Activated T-cell treated with anti-CD3 and anti-CD28 coated beads, Interleukin-2, amount 50 U/mL, for 24 hours (primary cell): ENCODE measurements around the gene PTPRS.
A peak's percentile ranks its signal among the peaks of the same experiment; 100 is the strongest.
"Not testable (repeated sequence)": the region's sequence is repeated elsewhere in the genome, so short reads cannot be mapped to it uniquely, and the experiment has no call there.

Source experiments
- DNase-seq: peaks from one replicate; pipeline ENCODE4 v3.0.0-alpha.2; 2020
- H3K27ac Mint-ChIP-seq: 2 replicates; pipeline ENCODE4 v1.8.0; 2020; ENCODE audit warnings: mild to moderate bottlenecking, mixed read lengths
- H3K27me3 Mint-ChIP-seq: 2 replicates; pipeline ENCODE4 v1.8.0; 2020; ENCODE audit warnings: mixed read lengths
- H3K36me3 Mint-ChIP-seq: 2 replicates; pipeline ENCODE4 v1.8.0; 2020; ENCODE audit warnings: low read depth, mixed read lengths
- H3K4me1 Mint-ChIP-seq: 2 replicates; pipeline ENCODE4 v1.8.0; 2020; ENCODE audit warnings: low read depth, mixed read lengths
- H3K4me3 Mint-ChIP-seq: 2 replicates; pipeline ENCODE4 v1.8.0; 2020; ENCODE audit warnings: mild to moderate bottlenecking, moderate library complexity, mixed read lengths
- H3K9me3 Mint-ChIP-seq: 2 replicates; pipeline ENCODE4 v1.8.0; 2020; ENCODE audit warnings: mixed read lengths

Gene PTPRS

DNA sequence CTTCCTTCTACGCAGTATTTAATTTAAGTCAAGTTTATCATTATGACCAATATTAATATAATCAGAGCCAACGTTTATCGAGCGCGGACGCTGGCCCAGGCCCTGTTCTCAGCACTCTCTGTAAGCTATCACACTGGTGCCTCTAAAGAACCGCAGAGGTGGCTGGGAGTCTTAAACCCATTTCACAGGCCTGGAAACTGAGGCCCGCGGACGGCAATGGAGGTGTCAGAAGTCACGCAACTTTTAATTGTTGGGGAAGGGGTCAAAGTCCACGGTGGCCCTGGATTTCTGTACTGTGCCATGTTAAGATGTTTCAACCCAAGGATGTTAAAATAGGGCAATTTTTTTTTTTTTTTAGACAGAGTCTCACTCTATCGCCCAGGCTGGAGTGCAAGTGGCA, 8.8 kb downstream of the PTPRS start:
- no peak for DNase-seq
- peaks cover 13% of the 10 kb centered on the region for H3K4me1 Mint-ChIP-seq
- peaks cover 67% of the 10 kb centered on the region for H3K27me3 Mint-ChIP-seq
- no peaks in the 10 kb centered on the region for H3K9me3 Mint-ChIP-seq
- H3K27ac Mint-ChIP-seq, result no peak overlapping the region
- no peaks in the 10 kb centered on the region for H3K36me3 Mint-ChIP-seq
- H3K4me3 Mint-ChIP-seq, result no peak overlapping the region

DNA sequence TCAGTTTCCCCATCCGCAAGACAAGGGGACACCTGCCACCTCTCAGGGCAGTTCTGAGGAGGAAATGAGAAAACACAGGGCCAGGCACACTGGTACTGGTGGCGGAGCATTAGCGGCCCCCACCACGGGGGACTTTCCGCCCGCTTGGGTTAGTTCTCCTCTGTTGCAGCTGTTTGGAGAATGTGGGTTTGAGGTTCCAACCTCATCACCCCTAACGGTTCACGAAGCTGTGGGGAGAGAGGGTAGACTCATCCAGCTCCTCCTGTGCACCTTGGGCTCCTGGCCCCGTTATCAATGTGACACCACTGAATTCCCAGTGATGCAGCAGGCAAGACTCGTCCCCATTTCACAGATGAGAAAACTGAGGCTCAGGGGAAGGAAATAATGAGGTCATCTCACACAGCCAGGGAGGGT, 10.3 kb downstream of the PTPRS start:
- H3K27ac Mint-ChIP-seq, result no peak overlapping the region
- peaks cover 59% of the 10 kb centered on the region for H3K27me3 Mint-ChIP-seq
- no peak for DNase-seq
- peaks cover 2% of the 10 kb centered on the region for H3K4me1 Mint-ChIP-seq
- no peaks in the 10 kb centered on the region for H3K9me3 Mint-ChIP-seq
- no peaks in the 10 kb centered on the region for H3K36me3 Mint-ChIP-seq
- no peak overlapping the region for H3K4me3 Mint-ChIP-seq

DNA sequence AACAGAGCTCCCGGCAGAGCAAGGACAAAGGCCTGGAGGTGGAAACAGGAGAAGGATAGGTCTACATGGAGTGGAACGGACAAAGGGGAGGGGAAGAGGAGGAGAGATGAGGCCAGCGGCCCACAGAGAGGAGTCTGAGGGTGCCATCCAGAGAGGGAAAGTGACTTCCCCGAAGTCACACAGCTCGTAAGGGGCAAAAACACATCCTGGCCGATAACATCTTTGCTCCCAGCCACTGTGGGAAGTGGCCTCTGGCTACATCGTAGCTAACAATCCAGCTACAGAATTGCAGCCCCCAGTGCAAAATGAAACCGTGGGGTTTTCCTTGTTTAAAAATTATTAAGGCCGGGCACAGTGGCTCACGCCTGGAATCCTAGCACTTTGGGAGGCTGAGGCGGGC, 11.5 kb downstream of the PTPRS start:
- Mint-ChIP-seq H3K27ac (no peak overlapping the region), H3K4me3 (no peak overlapping the region), H3K27me3 (peaks cover 53% of the 10 kb centered on the region)

DNA sequence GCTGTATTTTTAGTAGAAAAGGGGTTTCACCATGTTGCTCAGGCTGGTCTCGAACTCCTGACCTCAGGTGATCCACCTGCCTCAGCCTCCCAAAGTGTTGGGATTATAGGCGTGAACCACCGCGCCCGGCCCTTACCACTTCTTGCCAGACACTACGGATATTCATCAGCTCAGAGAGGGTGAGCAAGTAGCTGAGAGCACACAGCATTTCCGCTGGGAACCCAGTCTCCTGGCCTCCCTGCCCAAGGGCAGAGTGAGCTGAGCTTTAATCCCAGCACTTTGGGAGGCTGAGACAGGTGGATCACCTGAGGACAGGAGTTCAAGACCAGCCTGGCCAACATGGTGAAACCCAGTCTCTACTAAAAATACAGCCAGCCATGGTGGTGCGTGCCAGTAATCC, 12.2 kb downstream of the PTPRS start:
- not testable (repeated sequence) for DNase-seq, H3K36me3 Mint-ChIP-seq, H3K4me1 Mint-ChIP-seq, H3K27ac Mint-ChIP-seq, H3K4me3 Mint-ChIP-seq, H3K9me3 Mint-ChIP-seq
- H3K27me3 Mint-ChIP-seq, result peaks cover 50% of the 10 kb centered on the region

More for the DNA sequence above, 11.5 kb downstream of the PTPRS start:
- no peaks in the 10 kb centered on the region for H3K36me3 Mint-ChIP-seq
- H3K9me3 Mint-ChIP-seq, result peaks cover 4% of the 10 kb centered on the region
- DNase-seq, result no peak
- no peaks in the 10 kb centered on the region for H3K4me1 Mint-ChIP-seq

DNA sequence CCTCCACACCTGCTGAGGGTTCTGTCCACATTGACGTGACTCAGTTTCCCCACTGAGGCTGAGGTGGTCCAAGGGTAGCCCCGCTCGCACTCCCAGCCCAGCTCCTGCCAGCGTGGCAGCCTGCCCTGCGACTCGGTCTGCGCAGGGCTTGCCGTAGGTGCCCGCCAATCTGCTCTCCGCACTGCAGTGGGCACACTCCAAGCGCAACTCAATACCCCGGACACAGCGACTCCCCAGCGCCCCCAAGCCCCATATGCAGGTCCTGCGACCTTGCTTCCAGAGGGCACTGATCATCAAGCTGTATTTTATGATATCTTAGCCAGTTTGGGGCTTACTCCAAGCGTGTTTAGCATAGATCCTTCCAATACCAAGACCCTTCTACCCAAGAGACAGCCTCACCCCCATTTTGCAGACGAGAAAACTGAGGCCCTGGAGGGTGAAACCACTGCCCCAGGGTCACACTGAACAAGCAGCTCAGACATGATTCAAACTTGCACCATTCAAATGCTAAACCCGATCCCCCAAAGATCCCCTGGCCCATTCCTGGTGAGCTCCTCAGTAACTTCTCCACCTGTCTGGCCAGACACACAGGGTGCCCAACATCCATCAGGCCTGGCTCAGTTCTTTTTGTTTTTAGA, 13.5 kb downstream of the PTPRS start:
- Mint-ChIP-seq H3K27me3 (peaks cover 49% of the 10 kb centered on the region), H3K4me3 (no peak overlapping the region), H3K9me3 (peaks cover 4% of the 10 kb centered on the region), H3K4me1 (peaks cover 2% of the 10 kb centered on the region), H3K36me3 (no peaks in the 10 kb centered on the region), H3K27ac (no peak overlapping the region)
- DNase-seq, result no peak

DNA sequence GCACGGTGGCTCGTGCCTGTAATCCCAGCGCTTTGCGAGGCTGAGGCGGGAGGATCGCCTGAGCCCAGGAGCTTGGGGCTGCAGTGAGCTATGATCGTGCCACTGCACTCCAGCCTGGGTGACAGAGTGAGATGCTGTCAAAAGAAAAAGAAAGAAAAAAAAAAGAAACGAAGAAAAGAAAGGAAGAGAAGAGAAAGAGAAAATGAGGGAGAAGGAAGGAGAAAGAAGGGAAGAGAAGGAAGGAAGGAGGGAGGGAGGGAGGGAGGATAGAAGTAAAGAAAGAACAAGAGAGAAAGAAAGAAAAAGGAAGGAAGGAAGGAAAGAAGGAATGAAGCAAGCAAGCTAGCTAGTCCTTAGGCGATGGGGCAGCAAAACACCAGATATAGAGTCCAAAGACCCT, 14.1 kb downstream of the PTPRS start:
- Mint-ChIP-seq H3K4me3 (no peak overlapping the region), H3K27ac (no peak overlapping the region), H3K9me3 (peaks cover 4% of the 10 kb centered on the region), H3K27me3 (peaks cover 49% of the 10 kb centered on the region), H3K36me3 (no peaks in the 10 kb centered on the region), H3K4me1 (peaks cover 7% of the 10 kb centered on the region)
- no peak for DNase-seq

DNA sequence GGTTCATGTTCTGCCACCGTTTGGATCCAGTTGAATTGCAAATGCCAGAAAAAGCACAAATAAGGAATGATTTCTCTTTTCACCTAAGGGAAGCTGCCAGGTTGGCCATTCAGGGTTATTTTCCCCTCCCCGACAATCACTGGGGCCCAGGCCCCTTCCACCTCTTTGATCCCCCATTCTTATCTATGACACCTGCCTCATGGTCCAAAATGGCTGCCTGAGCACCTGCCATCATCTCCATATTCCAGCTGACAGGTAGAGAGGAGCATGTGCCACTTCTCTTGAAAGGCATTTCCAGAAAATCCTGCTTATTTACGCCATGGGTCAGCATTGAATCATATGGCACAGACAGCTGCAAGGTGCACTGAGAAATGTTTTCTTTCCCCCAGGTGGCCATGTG, 15.7 kb downstream of the PTPRS start:
- H3K27ac Mint-ChIP-seq, result no peak overlapping the region
- DNase-seq, result no peak
- H3K4me1 Mint-ChIP-seq, result peaks cover 10% of the 10 kb centered on the region
- peaks cover 4% of the 10 kb centered on the region for H3K9me3 Mint-ChIP-seq
- H3K36me3 Mint-ChIP-seq, result no peaks in the 10 kb centered on the region
- H3K27me3 Mint-ChIP-seq, result peaks cover 48% of the 10 kb centered on the region
- no peak overlapping the region for H3K4me3 Mint-ChIP-seq

DNA sequence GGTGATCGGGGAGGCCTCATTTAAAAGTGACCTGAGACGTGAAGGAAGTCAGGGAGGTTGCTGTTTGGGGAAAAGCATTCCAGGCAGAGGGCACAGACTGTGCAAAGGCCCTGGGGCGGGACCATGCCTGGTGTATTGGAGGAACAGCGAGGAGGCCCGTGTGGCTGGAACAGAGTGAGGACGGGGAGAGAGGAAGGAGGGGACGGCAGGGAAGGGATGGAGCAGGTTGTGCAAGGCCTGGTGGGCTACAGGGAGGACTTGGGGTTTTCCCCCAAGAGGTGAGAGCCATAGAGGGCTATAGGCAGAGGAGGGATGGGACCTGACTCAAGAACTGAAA, 17.2 kb downstream of the PTPRS start:
- H3K27ac Mint-ChIP-seq, result no peak overlapping the region
- H3K4me1 Mint-ChIP-seq, result peaks cover 10% of the 10 kb centered on the region
- no peaks in the 10 kb centered on the region for H3K36me3 Mint-ChIP-seq
- H3K9me3 Mint-ChIP-seq, result peaks cover 4% of the 10 kb centered on the region
- peaks cover 40% of the 10 kb centered on the region for H3K27me3 Mint-ChIP-seq
- no peak for DNase-seq
- no peak overlapping the region for H3K4me3 Mint-ChIP-seq

DNA sequence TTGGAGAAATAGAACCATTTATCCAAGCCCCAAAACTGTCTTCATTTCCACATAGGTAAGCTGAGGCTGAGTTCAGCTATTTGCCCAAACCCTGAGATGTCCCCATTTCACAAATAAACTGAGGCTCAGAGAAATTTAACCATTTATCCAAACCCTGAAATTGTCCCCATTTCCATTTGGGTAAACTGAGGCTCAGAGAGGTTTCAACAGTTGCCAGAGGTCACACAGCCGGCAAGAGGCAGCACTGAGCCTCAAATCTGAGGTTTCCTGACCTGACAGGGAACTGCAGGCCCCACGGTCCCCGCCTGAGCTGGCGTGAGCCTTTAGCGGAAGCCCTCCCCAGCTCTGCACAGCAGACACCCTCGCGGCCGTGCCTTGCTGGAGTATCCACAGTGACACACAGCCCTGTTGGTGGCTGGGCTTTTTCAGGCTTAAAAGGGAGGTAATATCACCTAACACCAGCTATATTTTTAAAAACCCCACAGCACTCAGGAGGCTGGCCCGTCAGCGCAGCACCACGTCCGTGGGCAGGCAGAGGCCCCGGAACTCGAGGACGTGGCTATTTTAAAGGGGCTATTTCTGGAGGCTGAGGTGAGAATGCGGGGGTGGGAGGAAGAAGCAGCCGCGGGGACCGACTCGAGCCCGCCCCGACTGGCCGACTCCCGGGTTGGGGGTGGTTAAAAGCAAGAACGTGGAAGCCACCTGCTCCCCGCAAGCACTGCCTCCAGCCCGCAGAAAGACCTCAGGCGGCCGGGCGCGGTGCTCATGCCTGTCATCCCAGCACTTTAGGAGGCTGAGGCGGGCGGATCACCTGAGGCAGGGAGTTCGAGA, 18.5 kb downstream of the PTPRS start:
- no peak overlapping the region for H3K4me3 Mint-ChIP-seq

DNA sequence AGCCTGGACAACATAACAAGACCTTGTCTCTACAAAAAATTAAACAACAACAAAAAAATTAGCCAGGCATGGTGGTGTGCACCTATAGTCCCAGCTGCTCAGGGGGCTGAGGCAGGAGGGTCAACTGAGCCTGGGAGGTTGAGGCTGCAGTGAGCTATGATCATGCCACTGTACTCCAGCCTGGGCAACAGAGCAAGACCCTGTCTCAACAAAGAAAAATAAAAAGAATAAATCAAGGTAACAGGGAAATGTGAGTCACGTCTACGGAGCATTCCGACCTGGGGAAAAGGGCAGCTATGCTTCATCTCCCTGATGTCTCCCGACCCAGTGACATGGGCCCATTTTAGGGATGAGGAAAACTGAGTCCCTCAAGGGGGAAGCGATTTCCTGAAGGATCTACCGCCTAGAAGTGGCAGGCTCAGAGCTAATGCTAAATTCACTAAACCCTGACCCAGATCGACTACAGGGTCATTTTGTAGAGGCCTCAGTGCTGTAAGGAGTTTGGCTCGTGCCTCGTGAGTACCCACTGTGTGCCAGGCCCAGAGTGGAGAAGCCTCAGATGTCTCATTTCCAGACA, 19.5 kb downstream of the PTPRS start:
- H3K4me3 Mint-ChIP-seq, result no peak overlapping the region
- H3K9me3 Mint-ChIP-seq, result peaks cover 4% of the 10 kb centered on the region
- no peaks in the 10 kb centered on the region for H3K36me3 Mint-ChIP-seq
- peaks cover 10% of the 10 kb centered on the region for H3K4me1 Mint-ChIP-seq
- peaks cover 34% of the 10 kb centered on the region for H3K27me3 Mint-ChIP-seq
- no peak for DNase-seq
- no peak overlapping the region for H3K27ac Mint-ChIP-seq

More for the DNA sequence above, 18.5 kb downstream of the PTPRS start:
- H3K4me1 Mint-ChIP-seq, result peaks cover 10% of the 10 kb centered on the region
- no peaks in the 10 kb centered on the region for H3K36me3 Mint-ChIP-seq
- no peak overlapping the region for H3K27ac Mint-ChIP-seq
- DNase-seq, result peak; percentile 42
- H3K27me3 Mint-ChIP-seq, result peaks cover 35% of the 10 kb centered on the region
- H3K9me3 Mint-ChIP-seq, result peaks cover 4% of the 10 kb centered on the region

DNA sequence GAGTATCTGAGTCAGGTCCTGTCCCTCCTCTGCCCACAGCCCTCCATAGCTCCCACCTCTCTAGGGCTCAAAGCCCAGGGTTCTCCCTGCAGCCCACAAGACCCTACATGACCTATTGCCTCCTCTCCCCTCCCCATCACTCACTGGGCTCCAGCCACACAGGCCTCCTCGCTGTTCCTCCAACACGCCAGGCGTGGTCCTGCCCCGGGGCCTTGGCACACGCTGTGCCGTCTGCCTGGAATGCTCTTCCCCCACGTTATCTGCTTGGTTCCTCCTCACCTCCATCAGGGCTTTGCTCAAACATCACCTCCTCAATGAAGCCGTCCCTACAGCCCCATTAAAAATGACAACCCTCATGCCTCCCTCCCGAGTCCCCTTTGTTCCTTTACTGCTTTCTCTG, 21.1 kb downstream of the PTPRS start:
- Mint-ChIP-seq H3K4me3 (no peak overlapping the region), H3K27me3 (peaks cover 29% of the 10 kb centered on the region), H3K27ac (no peak overlapping the region), H3K4me1 (peaks cover 10% of the 10 kb centered on the region), H3K9me3 (no peaks in the 10 kb centered on the region), H3K36me3 (no peaks in the 10 kb centered on the region)
- no peak for DNase-seq

DNA sequence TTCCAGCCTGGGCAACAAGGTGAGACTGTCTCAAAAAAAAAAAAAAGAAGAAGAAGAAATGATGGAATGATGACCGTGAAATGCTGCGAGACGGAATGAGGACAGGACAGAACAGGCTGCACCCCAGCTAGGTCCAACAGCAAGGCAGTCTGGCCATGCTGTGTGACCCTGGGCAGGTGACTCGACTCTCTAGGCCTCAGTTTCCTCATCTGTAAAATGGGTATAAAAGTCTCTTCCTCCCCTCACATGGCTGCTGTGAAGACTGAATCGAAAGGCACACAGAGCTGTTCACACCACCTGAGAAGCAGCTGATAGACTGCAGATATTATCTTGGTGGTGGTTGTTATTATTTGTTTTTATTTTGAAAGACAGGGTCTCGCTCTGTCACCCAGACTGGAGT, 22.3 kb downstream of the PTPRS start:
- Mint-ChIP-seq H3K4me1 (peaks cover 10% of the 10 kb centered on the region), H3K36me3 (no peaks in the 10 kb centered on the region), H3K4me3 (no peak overlapping the region), H3K9me3 (no peaks in the 10 kb centered on the region), H3K27me3 (peaks cover 21% of the 10 kb centered on the region), H3K27ac (no peak overlapping the region)
- DNase-seq, result no peak

DNA sequence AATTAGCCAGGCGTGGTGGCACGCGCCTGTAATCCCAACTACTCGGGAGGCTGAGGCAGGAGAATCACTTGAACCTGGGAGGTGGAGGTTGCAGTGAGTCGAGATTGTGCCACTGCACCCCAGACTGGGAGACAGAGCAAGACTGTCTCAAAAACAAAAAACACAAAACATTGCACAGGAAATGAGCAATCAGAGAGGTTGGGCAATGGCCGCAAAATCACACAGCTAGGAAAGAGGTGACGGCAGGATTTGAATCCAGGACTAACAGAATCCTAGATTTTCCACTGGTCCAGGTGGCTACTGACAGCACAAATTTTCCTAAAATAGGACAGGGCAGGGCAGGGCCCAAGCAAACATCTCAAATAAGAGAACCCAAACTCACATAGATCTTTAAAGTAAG, 23.3 kb downstream of the PTPRS start:
- no peak overlapping the region for H3K27ac Mint-ChIP-seq
- DNase-seq, result no peak
- peaks cover 10% of the 10 kb centered on the region for H3K4me1 Mint-ChIP-seq
- H3K4me3 Mint-ChIP-seq, result no peak overlapping the region
- no peaks in the 10 kb centered on the region for H3K36me3 Mint-ChIP-seq
- peaks cover 15% of the 10 kb centered on the region for H3K27me3 Mint-ChIP-seq
- no peaks in the 10 kb centered on the region for H3K9me3 Mint-ChIP-seq

DNA sequence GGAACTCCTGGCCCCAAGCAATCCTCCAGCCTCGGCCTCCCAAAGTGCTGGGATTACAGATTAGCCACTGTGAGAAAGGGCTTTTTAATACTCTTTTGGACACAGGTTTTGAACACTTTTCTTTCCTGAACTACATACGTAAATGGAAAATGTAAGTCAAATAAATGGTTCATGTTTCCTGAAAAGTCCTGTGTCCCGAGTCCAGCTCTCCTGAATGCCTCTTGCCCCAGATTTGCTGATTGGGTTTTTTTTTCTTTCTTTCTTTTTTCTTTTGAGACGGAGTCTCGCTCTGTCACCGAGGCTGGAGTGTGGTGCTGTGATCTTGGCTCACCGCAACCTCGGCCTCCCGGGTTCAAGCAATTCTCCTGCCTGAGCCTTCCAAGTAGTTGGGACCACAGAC, 24.5 kb downstream of the PTPRS start:
- H3K36me3 Mint-ChIP-seq, result no peaks in the 10 kb centered on the region
- no peak overlapping the region for H3K27ac Mint-ChIP-seq
- peaks cover 10% of the 10 kb centered on the region for H3K27me3 Mint-ChIP-seq

DNA sequence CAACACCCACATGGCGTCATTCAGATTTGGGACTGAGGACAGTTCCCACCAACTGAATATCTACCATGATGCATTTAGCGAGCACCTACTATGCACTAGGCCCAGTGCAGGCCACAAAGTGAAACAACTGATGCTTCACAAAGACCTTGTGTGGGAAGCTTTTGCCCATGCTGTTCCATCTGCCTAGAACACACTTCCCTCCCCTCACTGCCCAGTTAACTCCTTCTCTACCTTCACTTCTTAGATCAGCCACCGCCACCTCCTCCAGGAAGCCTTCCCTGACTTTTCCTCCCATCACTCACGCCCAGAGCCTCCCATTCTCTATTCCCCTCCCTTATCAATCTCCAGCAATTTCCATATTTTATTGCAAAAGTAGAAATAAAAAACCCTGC, 25.7 kb downstream of the PTPRS start:
- Mint-ChIP-seq H3K9me3 (no peaks in the 10 kb centered on the region), H3K27me3 (peaks cover 10% of the 10 kb centered on the region)

More for the DNA sequence above, 24.5 kb downstream of the PTPRS start:
- H3K4me3 Mint-ChIP-seq, result no peak overlapping the region
- no peaks in the 10 kb centered on the region for H3K9me3 Mint-ChIP-seq
- no peak for DNase-seq
- H3K4me1 Mint-ChIP-seq, result no peaks in the 10 kb centered on the region

More for the DNA sequence above, 25.7 kb downstream of the PTPRS start:
- H3K27ac Mint-ChIP-seq, result no peak overlapping the region
- no peak overlapping the region for H3K4me3 Mint-ChIP-seq
- DNase-seq, result no peak
- no peaks in the 10 kb centered on the region for H3K36me3 Mint-ChIP-seq
- no peaks in the 10 kb centered on the region for H3K4me1 Mint-ChIP-seq
